Peyer's patch (tissue), 4 donors: ENCODE data around the gene KLF5.

Experiments used
- POLR2A ChIP-seq, 2 donors: fragments of 450-650 bp; IDR thresholded peaks; one replicate each; pipeline ENCODE4 v1.5.1; 2017; ENCODE audit warnings: antibody characterized with exemption in 2 of 2, mild to moderate bottlenecking in 2 of 2, moderate library complexity in 2 of 2
- TF ChIP-seq, protein P1 (sequence below), 6 experiments: fragments of 450-650 bp in 4 of 6; fragments of 200-600 bp in 2 of 6; sonication (generic) in 1 of 6; IDR thresholded peaks; one replicate each; pipeline ENCODE4 v1.5.1; 2017 to 2019; ENCODE audit warnings: antibody characterized with exemption in 6 of 6, mild to moderate bottlenecking in 3 of 6, moderate library complexity in 1 of 6

DNA sequence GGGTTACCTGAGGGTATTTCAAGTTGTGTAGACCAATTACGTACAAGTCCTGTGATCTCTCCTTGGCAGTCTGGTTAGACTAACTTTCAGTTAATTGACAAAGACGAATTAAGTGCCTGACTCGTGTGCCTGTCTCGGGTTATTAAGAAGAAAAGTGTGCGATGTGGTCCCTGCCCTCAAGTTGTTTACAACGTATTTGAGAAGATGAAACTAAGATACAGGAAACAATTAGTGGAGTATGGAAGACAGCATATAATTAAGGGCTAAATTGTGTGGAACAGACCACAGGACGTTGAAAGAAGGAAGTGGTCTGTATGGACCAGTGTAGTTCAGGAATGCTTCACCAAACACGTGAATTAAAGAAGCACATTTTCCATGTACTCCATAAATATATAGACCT, 49.2 kb downstream of the KLF5 start:
- TF ChIP-seq, protein P1, sequence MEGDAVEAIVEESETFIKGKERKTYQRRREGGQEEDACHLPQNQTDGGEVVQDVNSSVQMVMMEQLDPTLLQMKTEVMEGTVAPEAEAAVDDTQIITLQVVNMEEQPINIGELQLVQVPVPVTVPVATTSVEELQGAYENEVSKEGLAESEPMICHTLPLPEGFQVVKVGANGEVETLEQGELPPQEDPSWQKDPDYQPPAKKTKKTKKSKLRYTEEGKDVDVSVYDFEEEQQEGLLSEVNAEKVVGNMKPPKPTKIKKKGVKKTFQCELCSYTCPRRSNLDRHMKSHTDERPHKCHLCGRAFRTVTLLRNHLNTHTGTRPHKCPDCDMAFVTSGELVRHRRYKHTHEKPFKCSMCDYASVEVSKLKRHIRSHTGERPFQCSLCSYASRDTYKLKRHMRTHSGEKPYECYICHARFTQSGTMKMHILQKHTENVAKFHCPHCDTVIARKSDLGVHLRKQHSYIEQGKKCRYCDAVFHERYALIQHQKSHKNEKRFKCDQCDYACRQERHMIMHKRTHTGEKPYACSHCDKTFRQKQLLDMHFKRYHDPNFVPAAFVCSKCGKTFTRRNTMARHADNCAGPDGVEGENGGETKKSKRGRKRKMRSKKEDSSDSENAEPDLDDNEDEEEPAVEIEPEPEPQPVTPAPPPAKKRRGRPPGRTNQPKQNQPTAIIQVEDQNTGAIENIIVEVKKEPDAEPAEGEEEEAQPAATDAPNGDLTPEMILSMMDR (IDR thresholded peaks at IDR 0.05) = no peak
- no peak for TF ChIP-seq POLR2A (IDR thresholded peaks at IDR 0.05)
